Thymus (tissue), 11 donors: Measurements from ENCODE around the gene ITCH. TPM values are rescaled to one million over a fixed set of nuclear protein-coding genes. Genes with fewer than 3 reads are reported as not detected.
A peak's percentile ranks its signal among the peaks of the same experiment; 100 is the strongest.

ENCODE experiments used
- DNase-seq, 9 donors: peaks; one replicate each; pipeline ENCODE4 v3.0.0-alpha.2; 2013; ENCODE audit warnings: low spot score in 9 of 9, low read depth in 6 of 9, missing footprints in 1 of 9
- H3K27ac ChIP-seq, 2 donors: one replicate each; pipeline ENCODE4 v1.5.1; 2013; ENCODE audit warnings: control low read depth in 1 of 2, low read depth in 1 of 2, low read length in 1 of 2, mild to moderate bottlenecking in 1 of 2, moderate library complexity in 1 of 2
- H3K27me3 ChIP-seq, 2 donors: one replicate each; pipeline ENCODE4 v1.5.1; 2013; ENCODE audit warnings: low read length in 1 of 2; ENCODE audit not compliant: control insufficient read depth in 2 of 2, insufficient read depth in 1 of 2
- H3K36me3 ChIP-seq, 2 donors: one replicate each; pipeline ENCODE4 v1.5.1; 2013; ENCODE audit warnings: low read length in 1 of 2, mild to moderate bottlenecking in 1 of 2, moderate library complexity in 1 of 2; ENCODE audit not compliant: control insufficient read depth in 2 of 2, insufficient read depth in 2 of 2
- H3K4me1 ChIP-seq, 2 donors: one replicate each; pipeline ENCODE4 v1.5.1; 2013; ENCODE audit warnings: low read length in 2 of 2; ENCODE audit not compliant: control insufficient read depth in 2 of 2, insufficient read depth in 2 of 2
- H3K4me3 ChIP-seq, 2 donors: one replicate each; pipeline ENCODE4 v1.5.1; 2013; ENCODE audit warnings: low read length in 2 of 2, control low read depth in 1 of 2, mild to moderate bottlenecking in 1 of 2
- H3K9me3 ChIP-seq, 2 donors: one replicate each; pipeline ENCODE4 v1.5.1; 2013; ENCODE audit warnings: low read length in 1 of 2, mild to moderate bottlenecking in 1 of 2; ENCODE audit not compliant: control insufficient read depth in 2 of 2, insufficient read depth in 1 of 2
- WGBS: extraction: QIAGEN DNeasy Blood & Tissue Kit; methylation state at CpG from one replicate; pipeline ENCODE4 v1.1.7; 2013; 5-methylcytosine and 5-hydroxymethylcytosine counted together
- polyA plus RNA-seq: library from polyadenylated mRNA; stranded (reverse); fragments of 200-250 nt; gene quantifications from one replicate; pipeline ENCODE4 v1.2.3, GENCODE V29; 2013
- total RNA-seq: library from RNA; stranded (reverse); fragments of 120-200 nt; gene quantifications from one replicate; pipeline ENCODE4 v1.2.4, GENCODE V29; 2013
- donor health status: healthy.

The ITCH gene
- total and polyA plus RNA-seq, 2 donors, result 16.0 to 36.3 TPM

DNA sequence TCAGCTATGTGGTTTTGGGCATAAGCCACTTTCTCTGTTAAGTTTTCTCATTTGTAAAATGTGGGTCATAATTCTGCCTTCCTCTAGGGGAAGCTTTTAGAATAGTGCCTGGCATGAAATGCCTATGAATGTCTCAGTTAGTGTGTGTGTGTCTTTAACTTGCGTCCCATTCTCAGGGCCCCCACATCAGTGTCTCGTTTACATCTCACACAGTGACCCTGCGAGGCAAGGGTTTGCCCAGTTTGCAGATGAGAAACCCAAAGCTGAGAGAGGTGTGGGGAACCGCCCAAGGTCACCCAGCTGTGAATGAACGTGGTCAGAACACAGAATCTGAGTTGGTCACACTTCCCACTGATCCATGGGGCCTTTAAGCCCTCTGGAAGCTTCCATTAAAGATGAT, 167.3 kb downstream of the ITCH start:
- Histone ChIP-seq H3K36me3 (peaks cover 75 to 84% of the 10 kb centered on the region in 2 donors), H3K27ac (no peak overlapping the region), H3K27me3 (no peaks in the 10 kb centered on the region), H3K4me3 (no peak overlapping the region), H3K9me3 (no peaks in the 10 kb centered on the region), H3K4me1 (peaks cover 3 to 5% of the 10 kb centered on the region in 2 donors)
- peak in 1 of 9 donors; percentile 13 for DNase-seq
- 95% methylated on average over 5 of the region's 5 CpGs for WGBS

DNA sequence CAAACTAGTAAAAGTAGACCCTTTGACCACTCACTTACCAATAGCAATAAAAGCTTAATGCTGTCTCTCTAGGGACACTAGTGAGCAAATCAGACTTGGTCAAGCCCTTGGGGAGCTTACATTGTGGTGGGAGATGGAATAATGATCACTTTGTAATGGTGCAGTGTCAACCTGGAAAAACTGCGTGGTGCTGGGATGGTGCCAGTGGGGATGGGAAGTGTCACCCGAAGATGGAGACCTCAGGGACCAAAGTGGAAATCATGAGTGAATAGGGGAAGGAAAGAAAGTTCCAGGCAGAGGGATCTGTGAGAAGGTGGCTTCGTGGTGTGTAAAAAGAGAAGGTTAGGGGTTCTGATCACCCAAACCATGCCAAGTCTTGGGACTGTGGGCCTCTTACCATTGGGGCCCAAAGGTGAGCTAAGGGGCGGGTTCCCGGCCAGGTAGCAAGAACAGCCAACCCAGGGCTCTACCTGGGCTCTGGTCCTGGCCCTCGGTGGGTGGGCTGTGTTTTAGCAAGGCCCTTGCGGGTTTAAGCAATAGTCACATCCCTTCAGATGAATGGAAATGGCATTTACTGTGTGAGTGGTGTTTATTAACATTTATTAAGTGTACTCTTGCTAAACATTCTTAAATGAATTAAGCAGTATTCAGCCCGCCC, 168.7 kb downstream of the ITCH start:
- Histone ChIP-seq H3K4me1 (peaks cover 3 to 5% of the 10 kb centered on the region in 2 donors), H3K36me3 (peaks cover 78 to 85% of the 10 kb centered on the region in 2 donors), H3K9me3 (no peaks in the 10 kb centered on the region), H3K27ac (no peak overlapping the region), H3K27me3 (no peaks in the 10 kb centered on the region), H3K4me3 (no peak overlapping the region)
- DNase-seq, result no peak
- 98% methylated on average over 8 of the region's 8 CpGs for WGBS

DNA sequence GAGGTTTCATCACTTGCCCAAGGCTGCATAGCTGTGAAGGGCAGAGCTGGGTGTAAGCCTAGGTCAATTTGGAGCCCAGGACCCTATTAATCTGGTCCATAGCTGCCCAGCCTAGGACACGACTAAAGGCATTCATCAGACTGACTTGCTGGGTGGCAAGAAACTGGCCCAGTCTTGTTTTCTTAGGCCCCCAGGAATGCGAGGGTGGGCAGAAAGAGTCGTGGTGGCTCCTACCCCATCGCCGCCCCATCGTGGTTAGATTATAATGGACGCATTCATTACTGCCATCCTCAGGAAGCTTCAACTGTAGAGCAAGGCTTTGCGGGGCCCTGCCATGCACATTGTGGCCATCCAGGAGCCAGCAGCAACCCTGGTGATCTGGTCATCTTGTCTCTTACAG, 169.2 kb downstream of the ITCH start:
- H3K4me1 ChIP-seq, result peaks cover 3 to 5% of the 10 kb centered on the region in 2 donors
- H3K4me3 ChIP-seq, result no peak overlapping the region
- no peaks in the 10 kb centered on the region for H3K27me3 ChIP-seq
- DNase-seq, result no peak
- H3K36me3 ChIP-seq, result peaks cover 78 to 85% of the 10 kb centered on the region in 2 donors
- 96% methylated on average over 8 of the region's 8 CpGs for WGBS
- H3K27ac ChIP-seq, result no peak overlapping the region
- no peaks in the 10 kb centered on the region for H3K9me3 ChIP-seq

DNA sequence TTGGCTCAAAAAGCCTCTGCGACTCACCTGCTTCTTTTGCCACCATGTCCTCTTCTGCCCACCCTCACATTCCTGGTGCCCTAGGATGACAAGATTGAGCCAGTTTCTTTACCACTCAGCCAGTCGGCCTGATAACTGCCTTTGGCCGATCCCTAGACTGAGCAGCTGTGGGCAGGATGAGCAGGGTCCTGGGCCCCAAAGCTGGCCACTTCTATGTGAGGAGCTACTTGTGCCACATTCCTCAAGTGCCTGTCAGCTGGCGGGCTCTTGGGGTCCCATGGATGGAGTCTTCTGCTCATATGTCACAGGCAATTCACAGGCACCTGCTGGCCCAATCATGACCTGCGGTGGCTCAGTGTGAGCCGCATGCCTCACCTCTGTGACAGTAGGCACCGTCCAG, 169.7 kb downstream of the ITCH start:
- Histone ChIP-seq H3K4me3 (no peak overlapping the region), H3K27ac (no peak overlapping the region), H3K4me1 (peaks cover 3 to 5% of the 10 kb centered on the region in 2 donors), H3K36me3 (peaks cover 79 to 85% of the 10 kb centered on the region in 2 donors), H3K9me3 (no peaks in the 10 kb centered on the region), H3K27me3 (no peaks in the 10 kb centered on the region)
- DNase-seq, result no peak
- 99% methylated on average over 7 of the region's 7 CpGs for WGBS

DNA sequence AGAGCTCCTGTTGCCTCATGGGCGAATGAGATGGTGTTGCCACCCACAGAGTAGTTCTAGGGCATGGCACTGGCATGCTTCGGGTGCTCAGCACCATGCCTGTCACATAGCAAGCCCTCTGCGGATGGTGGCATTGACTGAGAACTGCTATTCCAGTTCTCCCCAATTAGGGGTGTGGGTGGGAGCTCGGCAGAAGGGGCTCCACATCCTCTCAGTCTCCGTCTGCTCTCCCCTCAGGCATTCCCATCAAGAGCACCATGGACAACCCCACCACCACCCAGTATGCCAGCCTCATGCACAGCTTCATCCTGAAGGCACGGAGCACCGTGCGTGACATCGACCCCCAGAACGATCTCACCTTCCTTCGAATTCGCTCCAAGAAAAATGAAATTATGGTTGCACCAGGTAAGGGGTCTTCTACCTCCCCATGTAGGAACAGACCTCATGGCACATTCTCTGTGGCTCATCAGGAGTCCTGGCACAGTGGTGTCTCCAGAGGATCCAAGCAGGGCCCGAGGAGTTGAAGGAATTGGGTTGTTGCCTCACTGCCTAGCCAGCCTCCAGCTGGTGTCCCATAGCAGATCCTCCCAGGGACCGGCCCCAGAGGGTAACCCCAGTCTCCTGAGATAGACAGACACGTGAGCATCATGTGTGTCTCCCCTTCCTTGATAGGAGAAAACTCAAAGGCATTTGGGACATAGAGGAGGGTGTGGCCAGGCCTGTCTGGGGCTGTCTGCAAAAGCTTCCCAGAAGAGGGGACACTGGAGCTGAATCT, 171.5 kb downstream of the ITCH start:
- Histone ChIP-seq H3K9me3 (no peaks in the 10 kb centered on the region), H3K36me3 (peaks cover 66 to 81% of the 10 kb centered on the region in 2 donors), H3K4me3 (no peak overlapping the region), H3K27me3 (no peaks in the 10 kb centered on the region), H3K27ac (no peak overlapping the region), H3K4me1 (peaks cover 3 to 5% of the 10 kb centered on the region in 2 donors)
- WGBS, result over 99% methylated on average over 15 of the region's 15 CpGs
- DNase-seq, result no peak

DNA sequence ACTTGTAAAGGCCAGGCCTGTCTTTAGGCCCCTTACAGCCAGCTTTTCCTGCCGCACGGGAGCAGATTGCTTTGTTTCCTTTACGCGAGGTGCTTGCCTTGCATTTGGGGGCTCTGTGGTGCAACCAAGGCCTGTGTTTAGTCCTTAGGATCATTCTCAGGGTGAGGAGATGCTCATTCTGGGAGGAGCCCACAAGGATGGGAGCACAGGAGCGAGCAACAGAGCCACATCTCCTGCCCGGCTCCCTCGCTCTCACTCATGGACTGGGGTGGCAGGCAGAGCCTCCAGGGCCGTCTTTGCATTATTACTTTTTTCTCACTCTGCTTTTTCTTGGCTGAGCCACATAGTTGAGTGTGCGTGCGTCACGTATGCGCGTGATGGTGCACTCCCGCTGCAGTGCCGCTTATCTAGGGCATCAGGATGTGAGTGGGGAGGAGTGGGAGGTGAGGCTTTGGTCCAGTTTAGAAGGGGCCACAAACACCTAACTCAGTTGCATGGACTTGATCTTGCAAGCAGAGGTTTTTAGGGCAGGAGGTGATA, 172.3 kb downstream of the ITCH start:
- no peak for DNase-seq
- no peak overlapping the region for H3K27ac ChIP-seq

DNA sequence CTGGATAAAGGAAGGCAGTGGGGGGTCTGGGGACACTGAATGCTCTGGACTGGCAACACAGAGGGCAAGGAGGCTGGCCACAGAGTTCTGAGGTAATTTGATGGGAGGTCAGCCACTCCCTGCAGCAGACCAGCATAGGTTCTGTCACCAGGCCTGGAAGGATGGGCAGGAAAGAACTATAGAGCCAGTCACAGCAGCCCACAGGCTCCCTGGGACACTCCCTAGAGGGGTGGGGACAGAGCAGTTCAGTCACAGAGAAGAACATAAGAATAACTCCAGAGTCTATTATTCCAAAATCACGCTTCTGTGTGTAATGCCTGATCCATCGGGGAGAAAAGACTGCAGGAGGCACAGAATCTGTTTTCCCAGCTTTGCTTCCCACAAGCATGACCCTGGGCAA, 172.8 kb downstream of the ITCH start:
- H3K27ac ChIP-seq, result no peak overlapping the region
- no peak for DNase-seq
- H3K9me3 ChIP-seq, result no peaks in the 10 kb centered on the region
- no peaks in the 10 kb centered on the region for H3K4me1 ChIP-seq
- peaks cover 64 to 79% of the 10 kb centered on the region in 2 donors for H3K36me3 ChIP-seq
- WGBS, result over 99% methylated on average over 2 of the region's 2 CpGs
- H3K4me3 ChIP-seq, result no peak overlapping the region
- no peaks in the 10 kb centered on the region for H3K27me3 ChIP-seq

More for the DNA sequence above, 172.3 kb downstream of the ITCH start:
- H3K4me3 ChIP-seq, result no peak overlapping the region
- H3K36me3 ChIP-seq, result peaks cover 65 to 79% of the 10 kb centered on the region in 2 donors
- no peaks in the 10 kb centered on the region for H3K4me1 ChIP-seq
- H3K27me3 ChIP-seq, result no peaks in the 10 kb centered on the region
- WGBS, result 98% methylated on average over 15 of the region's 15 CpGs
- no peaks in the 10 kb centered on the region for H3K9me3 ChIP-seq

DNA sequence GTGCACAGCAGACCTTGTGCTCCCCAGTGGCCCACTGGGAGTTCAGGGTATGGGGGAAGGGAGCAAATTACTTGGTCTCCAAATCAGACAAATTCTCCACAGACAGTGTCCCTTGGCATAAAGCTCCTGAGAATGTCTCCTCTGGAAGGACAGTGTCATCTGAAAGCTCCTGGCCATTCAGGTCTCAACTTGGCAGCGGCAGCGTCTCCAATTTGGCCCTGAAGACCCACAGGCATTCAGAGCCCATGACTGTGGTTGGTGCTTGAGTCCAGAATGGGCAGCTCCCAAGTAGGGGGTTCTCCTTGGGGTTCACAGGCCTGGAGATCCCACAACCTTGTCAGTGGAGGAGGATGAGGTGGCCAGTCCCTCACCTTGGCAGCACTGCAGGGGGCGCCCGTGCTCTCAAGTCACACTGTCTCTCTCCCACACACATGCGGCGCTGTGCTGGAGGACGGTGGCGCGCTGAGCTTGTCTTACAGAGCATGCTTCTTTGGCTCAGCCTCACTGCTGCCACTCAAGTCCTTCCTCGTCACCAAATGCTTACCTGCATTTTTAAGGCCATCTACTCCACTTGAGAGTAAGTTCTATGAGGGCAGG, 173.8 kb downstream of the ITCH start:
- peak in 2 of 9 donors; percentile 37 to 44 for DNase-seq
- WGBS, result 91% methylated on average over 10 of the region's 10 CpGs
- no peaks in the 10 kb centered on the region for H3K4me1 ChIP-seq
- H3K27ac ChIP-seq, result no peak overlapping the region
- no peaks in the 10 kb centered on the region for H3K9me3 ChIP-seq
- H3K36me3 ChIP-seq, result peaks cover 72 to 80% of the 10 kb centered on the region in 2 donors
- no peaks in the 10 kb centered on the region for H3K27me3 ChIP-seq
- H3K4me3 ChIP-seq, result no peak overlapping the region

DNA sequence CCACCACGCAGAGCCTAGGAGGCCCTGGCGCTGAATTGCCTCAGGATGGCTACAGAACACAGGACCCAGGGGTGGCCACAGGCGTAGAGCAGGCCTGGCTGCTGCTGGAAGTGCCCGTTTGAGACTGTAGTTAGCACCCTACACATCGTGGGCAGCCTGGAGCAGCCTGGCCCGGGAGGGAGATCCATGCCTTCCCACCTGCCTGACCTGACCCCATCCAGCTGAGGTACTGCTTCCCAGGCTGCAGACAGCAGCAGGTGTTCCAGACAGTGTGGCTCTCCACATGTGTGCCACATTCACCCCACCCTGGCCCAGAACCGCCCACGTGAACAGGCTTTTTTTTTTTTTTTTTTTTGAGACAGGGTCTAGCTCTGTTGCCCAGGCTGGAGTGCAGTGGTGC, 174.6 kb downstream of the ITCH start:
- no peak overlapping the region for H3K27ac ChIP-seq
- H3K9me3 ChIP-seq, result no peaks in the 10 kb centered on the region
- H3K36me3 ChIP-seq, result peaks cover 69 to 73% of the 10 kb centered on the region in 2 donors
- DNase-seq, result no peak
- no peak overlapping the region for H3K4me3 ChIP-seq
- H3K27me3 ChIP-seq, result no peaks in the 10 kb centered on the region
- no peaks in the 10 kb centered on the region for H3K4me1 ChIP-seq
- 97% methylated on average over 8 of the region's 8 CpGs for WGBS
